Muscle layer of colon (tissue), 2 donors: ENCODE measurements around the gene USP48.

Experiments
- H3K27ac ChIP-seq: one replicate; pipeline ENCODE4 v1.7.0; 2013; ENCODE audit warnings: low read depth, mild to moderate bottlenecking, low read length, moderate library complexity
- H3K27me3 ChIP-seq, 2 donors: one replicate each; pipeline ENCODE4 v1.7.0; 2013; ENCODE audit warnings: low read length in 2 of 2, mild to moderate bottlenecking in 2 of 2; ENCODE audit not compliant: insufficient read depth in 2 of 2, control insufficient read depth in 1 of 2
- H3K36me3 ChIP-seq: one replicate; pipeline ENCODE4 v1.7.0; 2013; ENCODE audit warnings: mild to moderate bottlenecking, low read length; ENCODE audit not compliant: insufficient read depth
- H3K4me1 ChIP-seq: one replicate; pipeline ENCODE4 v1.7.0; 2013; ENCODE audit warnings: mild to moderate bottlenecking, low read length; ENCODE audit not compliant: insufficient read depth
- H3K4me3 ChIP-seq, 2 donors: one replicate each; pipeline ENCODE4 v1.7.0; 2013; ENCODE audit warnings: low read length in 2 of 2, low read depth in 1 of 2, mild to moderate bottlenecking in 1 of 2, moderate library complexity in 1 of 2
- H3K9ac ChIP-seq: one replicate; pipeline ENCODE4 v1.7.0; 2013; ENCODE audit warnings: low read length
- H3K9me3 ChIP-seq: one replicate; pipeline ENCODE4 v1.7.0; 2013; ENCODE audit warnings: mild to moderate bottlenecking, low read length
- donor health status: abdominal sarcoma.
- donor health status: Adenocarcinoma of cecum.

The USP48 gene

GRCh38 chr1:21644906-21645305 is 138.0 kb downstream of the USP48 start:
- H3K4me1 ChIP-seq: no peaks in the 10 kb centered on the region
- H3K27me3 ChIP-seq: peaks cover 0 to 51% of the 10 kb centered on the region in 2 donors
- no peak overlapping the region for H3K9ac ChIP-seq
- H3K27ac ChIP-seq: no peak overlapping the region
- no peak overlapping the region for H3K4me3 ChIP-seq
- H3K36me3 ChIP-seq: no peaks in the 10 kb centered on the region
- no peaks in the 10 kb centered on the region for H3K9me3 ChIP-seq

- Histone ChIP-seq H3K4me3 (no peak overlapping the region), H3K27ac (no peak overlapping the region), H3K9me3 (no peaks in the 10 kb centered on the region), H3K9ac (no peak overlapping the region), H3K36me3 (no peaks in the 10 kb centered on the region), H3K27me3 (peaks cover 0 to 45% of the 10 kb centered on the region in 2 donors), H3K4me1 (no peaks in the 10 kb centered on the region)
Measured at GRCh38 chr1:21644348-21644747, 138.6 kb downstream of the USP48 start.

GRCh38 chr1:21643624-21644023 is 139.3 kb downstream of the USP48 start:
- no peak overlapping the region for H3K9ac ChIP-seq

GRCh38 chr1:21641967-21642739 is 140.8 kb downstream of the USP48 start:
- Histone ChIP-seq H3K9ac (no peak overlapping the region), H3K36me3 (no peaks in the 10 kb centered on the region), H3K4me1 (no peaks in the 10 kb centered on the region), H3K9me3 (no peaks in the 10 kb centered on the region), H3K27me3 (peaks cover 0 to 23% of the 10 kb centered on the region in 2 donors), H3K27ac (no peak overlapping the region), H3K4me3 (no peak overlapping the region)

More at GRCh38 chr1:21643624-21644023, 139.3 kb downstream of the USP48 start:
- Histone ChIP-seq H3K36me3 (no peaks in the 10 kb centered on the region), H3K4me3 (no peak overlapping the region), H3K27ac (no peak overlapping the region), H3K27me3 (peaks cover 0 to 38% of the 10 kb centered on the region in 2 donors), H3K9me3 (no peaks in the 10 kb centered on the region), H3K4me1 (no peaks in the 10 kb centered on the region)

GRCh38 chr1:21641537-21641936 is 141.4 kb downstream of the USP48 start:
- no peaks in the 10 kb centered on the region for H3K36me3 ChIP-seq
- H3K27ac ChIP-seq: no peak overlapping the region
- H3K4me3 ChIP-seq: no peak overlapping the region
- H3K9ac ChIP-seq: no peak overlapping the region
- no peaks in the 10 kb centered on the region for H3K4me1 ChIP-seq
- peaks cover 0 to 17% of the 10 kb centered on the region in 2 donors for H3K27me3 ChIP-seq
- H3K9me3 ChIP-seq: no peaks in the 10 kb centered on the region

- no peak overlapping the region for H3K4me3 ChIP-seq
- no peaks in the 10 kb centered on the region for H3K4me1 ChIP-seq
- H3K27me3 ChIP-seq: peaks cover 0 to 12% of the 10 kb centered on the region in 2 donors
- H3K36me3 ChIP-seq: no peaks in the 10 kb centered on the region
- no peak overlapping the region for H3K27ac ChIP-seq
- H3K9ac ChIP-seq: no peak overlapping the region
- no peaks in the 10 kb centered on the region for H3K9me3 ChIP-seq
Measured at GRCh38 chr1:21641076-21641475, 141.9 kb downstream of the USP48 start.

- Histone ChIP-seq H3K9me3 (no peaks in the 10 kb centered on the region), H3K27me3 (peaks cover 0 to 8% of the 10 kb centered on the region in 2 donors), H3K4me1 (no peaks in the 10 kb centered on the region), H3K4me3 (no peak overlapping the region), H3K27ac (no peak overlapping the region), H3K9ac (no peak overlapping the region), H3K36me3 (no peaks in the 10 kb centered on the region)
Measured at GRCh38 chr1:21640653-21641052, 142.3 kb downstream of the USP48 start.

- H3K36me3 ChIP-seq: no peaks in the 10 kb centered on the region
- H3K9me3 ChIP-seq: no peaks in the 10 kb centered on the region
- H3K4me1 ChIP-seq: no peaks in the 10 kb centered on the region
- H3K27me3 ChIP-seq: peaks cover 0 to 5% of the 10 kb centered on the region in 2 donors
- no peak overlapping the region for H3K4me3 ChIP-seq
- H3K9ac ChIP-seq: no peak overlapping the region
- H3K27ac ChIP-seq: no peak overlapping the region
Measured at GRCh38 chr1:21639594-21640041, 143.3 kb downstream of the USP48 start.

- Histone ChIP-seq H3K9me3 (no peaks in the 10 kb centered on the region), H3K27ac (no peak overlapping the region), H3K4me3 (no peak overlapping the region), H3K4me1 (no peaks in the 10 kb centered on the region), H3K9ac (no peak overlapping the region), H3K36me3 (no peaks in the 10 kb centered on the region), H3K27me3 (peaks cover 0 to 5% of the 10 kb centered on the region in 2 donors)
Measured at GRCh38 chr1:21638531-21639341, 144.2 kb downstream of the USP48 start.

- Histone ChIP-seq H3K4me3 (no peak overlapping the region), H3K9ac (no peak overlapping the region), H3K27ac (no peak overlapping the region), H3K27me3 (peaks cover 0 to 5% of the 10 kb centered on the region in 2 donors), H3K4me1 (no peaks in the 10 kb centered on the region), H3K36me3 (no peaks in the 10 kb centered on the region), H3K9me3 (no peaks in the 10 kb centered on the region)
Measured at GRCh38 chr1:21637514-21637913, 145.4 kb downstream of the USP48 start.

GRCh38 chr1:21636029-21636428 is 146.9 kb downstream of the USP48 start:
- H3K36me3 ChIP-seq: no peaks in the 10 kb centered on the region
- no peak overlapping the region for H3K4me3 ChIP-seq
- no peaks in the 10 kb centered on the region for H3K9me3 ChIP-seq
- peaks cover 0 to 5% of the 10 kb centered on the region in 2 donors for H3K27me3 ChIP-seq
- H3K27ac ChIP-seq: no peak overlapping the region
- H3K4me1 ChIP-seq: no peaks in the 10 kb centered on the region
- no peak overlapping the region for H3K9ac ChIP-seq
